NCI-H1436 treated with DMSO at 0.1 percent for 48 hours (cell line): ENCODE measurements around the gene TM6SF1.
"Not testable (repeated sequence)": the region's sequence is repeated elsewhere in the genome, so short reads cannot be mapped to it uniquely, and the experiment has no call there.

ENCODE experiments used
- DNase-seq: peaks from one replicate; lab custom pipeline; 2025; lab: John Stamatoyannopoulos, UW

The TM6SF1 gene

GRCh38 chr15:83106994-83107840, at the start of gene TM6SF1:
Gene TM6SF1 (plus strand): TSS chr15:83107645. CDS start chr15:83107681, 36 bp downstream.
- no peak for DNase-seq

GRCh38 chr15:83057696-83058376, 49.6 kb upstream of the TM6SF1 start:
- DNase-seq = no peak

- no peak for DNase-seq
Observed at GRCh38 chr15:83061680-83062079, 45.8 kb upstream of the TM6SF1 start.

GRCh38 chr15:83062768-83063180, 44.7 kb upstream of the TM6SF1 start:
- no peak for DNase-seq

- no peak for DNase-seq
Observed at GRCh38 chr15:83063551-83063950, 43.9 kb upstream of the TM6SF1 start.

GRCh38 chr15:83064859-83065258, 42.6 kb upstream of the TM6SF1 start:
- DNase-seq = no peak

GRCh38 chr15:83065431-83065830, 42.0 kb upstream of the TM6SF1 start:
- DNase-seq = no peak

- no peak for DNase-seq
Observed at GRCh38 chr15:83066034-83066733, 41.3 kb upstream of the TM6SF1 start.

GRCh38 chr15:83066734-83067637, 40.5 kb upstream of the TM6SF1 start, which contains the start of gene BTBD1:
Gene BTBD1 (minus strand): TSS chr15:83067252. CDS start chr15:83067151, 101 bp downstream.
- peak; percentile 49 for DNase-seq

GRCh38 chr15:83067638-83067962, 39.8 kb upstream of the TM6SF1 start:
- DNase-seq = no peak

- DNase-seq = no peak
Observed at GRCh38 chr15:83068054-83068453, 39.4 kb upstream of the TM6SF1 start.

GRCh38 chr15:83069211-83069642, 38.2 kb upstream of the TM6SF1 start:
- DNase-seq = not testable (repeated sequence)

GRCh38 chr15:83077491-83078230, 29.8 kb upstream of the TM6SF1 start:
- no peak for DNase-seq

GRCh38 chr15:83078712-83079111, 28.7 kb upstream of the TM6SF1 start:
- DNase-seq = no peak

GRCh38 chr15:83081256-83082014, 26.0 kb upstream of the TM6SF1 start:
- DNase-seq = no peak

- no peak for DNase-seq
Observed at GRCh38 chr15:83082730-83083386, 24.6 kb upstream of the TM6SF1 start.

- not testable (repeated sequence) for DNase-seq
Observed at GRCh38 chr15:83085461-83085860, 22.0 kb upstream of the TM6SF1 start.

GRCh38 chr15:83085864-83086552, 21.4 kb upstream of the TM6SF1 start:
- DNase-seq = not testable (repeated sequence)

- DNase-seq = no peak
Observed at GRCh38 chr15:83087576-83087975, 19.9 kb upstream of the TM6SF1 start.
